HCT116 (cell line): Measurements from ENCODE around the gene FNBP1L. TPM values are rescaled to one million over a fixed set of nuclear protein-coding genes. Genes with fewer than 3 reads are reported as not detected.

Experiments used
- ATAC-seq: fragments of 200-7000 bp; cut with Tn5 transposase; 2 replicates; pipeline ENCODE4 v1.9.1; 2020; ENCODE audit warnings: mild to moderate bottlenecking, moderate library complexity
- BruUV-seq: library from RNA; stranded (reverse); fragments of 400-500 nt; replicated peaks from 2 replicates; lab custom pipeline; 2021; lab: Mats Ljungman, UMichigan
- CTCF ChIA-PET: fragments of 300-600 bp; sonication (Branson Sonifier 250); formaldehyde crosslinking; loops from one replicate; lab custom pipeline; 2021; ENCODE audit warnings: antibody characterized with exemption; lab: Charles Lee
- POLR2A ChIA-PET: fragments of 300-600, 350-600 bp; sonication (Branson Sonifier 250); formaldehyde crosslinking; loops from one replicate; lab custom pipeline; 2021; ENCODE audit warnings: antibody characterized with exemption; lab: Charles Lee
- RAD21 ChIA-PET, 2 experiments: fragments of 300-600 bp; sonication (Branson Sonifier 250); formaldehyde crosslinking; loops; one replicate each; lab custom pipeline; 2023; ENCODE audit warnings: low total read pairs in 2 of 2; ENCODE audit not compliant: uncharacterized antibody in 2 of 2, unreplicated experiment in 2 of 2, low non-redundant PET in 1 of 2; lab: Charles Lee
- DNase-seq: peaks from one replicate; pipeline ENCODE4 v3.0.0-alpha.2; 2010; ENCODE audit warnings: low read depth, low spot score
- H2AFZ ChIP-seq: fragments of 200-600 bp; shearing (Covaris generic), sonication (generic); 2 replicates; pipeline ENCODE4 v1.6.1; 2017; ENCODE audit warnings: low read depth, mixed run types, mixed read lengths, antibody characterized with exemption, low read length; ENCODE audit not compliant: poor library complexity, severe bottlenecking
- H3K27ac ChIP-seq: 2 replicates; pipeline ENCODE4 v1.5.1; 2012; ENCODE audit warnings: low read depth, low read length
- H3K27me3 ChIP-seq: fragments of 200-600 bp; sonication (generic); 2 replicates; pipeline ENCODE4 v1.6.1; 2016; ENCODE audit warnings: mixed run types, low read length, mixed read lengths; ENCODE audit not compliant: insufficient read depth
- H3K36me3 ChIP-seq, 2 experiments: fragments of 200-500 bp in 1 of 2; fragments of 200-600 bp in 1 of 2; sonication (Bioruptor generic) in 1 of 2; sonication (generic) in 1 of 2; 2 replicates each; pipeline versions ENCODE4 v1.5.1 to v1.6.1; 2014 to 2016; ENCODE audit warnings: low read length in 2 of 2, inconsistent platforms in 1 of 2, mixed read lengths in 1 of 2, mixed run types in 1 of 2; ENCODE audit not compliant: insufficient read depth in 2 of 2, control insufficient read depth in 1 of 2
- H3K4me1 ChIP-seq, 2 experiments: fragments of 200-600 bp in 1 of 2; sonication (generic) in 1 of 2; 2 replicates each; pipeline versions ENCODE4 v1.5.1 to v1.6.1; 2012 to 2017; ENCODE audit warnings: low read length in 2 of 2, inconsistent platforms in 1 of 2, mild to moderate bottlenecking in 1 of 2, mixed read lengths in 1 of 2, mixed run types in 1 of 2, moderate library complexity in 1 of 2; ENCODE audit not compliant: insufficient read depth in 2 of 2, control insufficient read depth in 1 of 2
- H3K4me2 ChIP-seq: fragments of 200-600 bp; sonication (generic); 2 replicates; pipeline ENCODE4 v1.6.1; 2017; ENCODE audit warnings: mixed run types, low read length, mixed read lengths
- H3K4me3 ChIP-seq, 2 experiments: fragments of 200-600 bp in 1 of 2; sonication (generic) in 1 of 2; replicated peaks in 1 of 2; 2 replicates each; pipeline ENCODE4 v1.5.1; 2011 to 2016; ENCODE audit warnings: low read length in 2 of 2, control low read depth in 1 of 2, low read depth in 1 of 2, mild to moderate bottlenecking in 1 of 2, mixed read lengths in 1 of 2, mixed run types in 1 of 2
- H3K79me2 ChIP-seq: fragments of 200-600 bp; sonication (generic); 2 replicates; pipeline ENCODE4 v1.6.1; 2017; ENCODE audit warnings: mild to moderate bottlenecking, mixed run types, low read length, moderate library complexity, mixed read lengths; ENCODE audit not compliant: insufficient read depth
- H3K9ac ChIP-seq: fragments of 200-600 bp; sonication (generic); 2 replicates; pipeline ENCODE4 v1.6.1; 2016; ENCODE audit warnings: low read length, mixed read lengths
- H3K9me2 ChIP-seq: fragments of 200-600 bp; sonication (generic), shearing (Covaris generic); 2 replicates; pipeline ENCODE4 v1.6.1; 2017; ENCODE audit warnings: mixed run types, mild to moderate bottlenecking, moderate library complexity; ENCODE audit not compliant: insufficient read depth
- H3K9me3 ChIP-seq, 2 experiments: fragments of 200-500 bp in 1 of 2; fragments of 200-600 bp in 1 of 2; sonication (Bioruptor generic) in 1 of 2; sonication (generic) in 1 of 2; 2 replicates each; pipeline ENCODE4 v1.6.1; 2014 to 2017; ENCODE audit warnings: low read length in 2 of 2, mixed read lengths in 2 of 2, inconsistent platforms in 1 of 2, low read depth in 1 of 2, mild to moderate bottlenecking in 1 of 2, mixed run types in 1 of 2, moderate library complexity in 1 of 2; ENCODE audit not compliant: control insufficient read depth in 1 of 2, insufficient read depth in 1 of 2
- H4K20me1 ChIP-seq: fragments of 200-600 bp; sonication (generic), shearing (Covaris generic); 2 replicates; pipeline ENCODE4 v1.6.1; 2017; ENCODE audit warnings: mixed run types, mild to moderate bottlenecking, moderate library complexity; ENCODE audit not compliant: insufficient read depth
- ELF1 ChIP-seq: IDR thresholded peaks from 2 replicates; pipeline ENCODE4 v1.6.1; 2012; ENCODE audit warnings: low read depth, borderline replicate concordance
- JUND ChIP-seq: IDR thresholded peaks from 2 replicates; pipeline ENCODE4 v1.6.1; 2012
- RAD21 ChIP-seq: IDR thresholded peaks from 2 replicates; pipeline ENCODE4 v1.6.1; 2012; ENCODE audit warnings: low read depth, mild to moderate bottlenecking
- SIN3A ChIP-seq: IDR thresholded peaks from 2 replicates; pipeline ENCODE4 v1.6.1; 2012; ENCODE audit warnings: low read depth
- ZFX ChIP-seq: fragments of 450-650 bp; IDR thresholded peaks from 2 replicates; pipeline ENCODE4 v1.6.1; 2017
- intact Hi-C: fragments of 100-400 bp; cut with micrococcal nuclease; formaldehyde crosslinking; loops from 2 replicates; pipeline ENCODE4 v1.10.0; 2022
- total RNA-seq: library from RNA; stranded (reverse); gene quantifications from one replicate; pipeline ENCODE4 v1.2.1, GENCODE V29; 2021; ENCODE audit not compliant: unreplicated experiment

The FNBP1L gene
- total RNA-seq, 1 experiment from 2014 or later: 26.1 TPM

DNA sequence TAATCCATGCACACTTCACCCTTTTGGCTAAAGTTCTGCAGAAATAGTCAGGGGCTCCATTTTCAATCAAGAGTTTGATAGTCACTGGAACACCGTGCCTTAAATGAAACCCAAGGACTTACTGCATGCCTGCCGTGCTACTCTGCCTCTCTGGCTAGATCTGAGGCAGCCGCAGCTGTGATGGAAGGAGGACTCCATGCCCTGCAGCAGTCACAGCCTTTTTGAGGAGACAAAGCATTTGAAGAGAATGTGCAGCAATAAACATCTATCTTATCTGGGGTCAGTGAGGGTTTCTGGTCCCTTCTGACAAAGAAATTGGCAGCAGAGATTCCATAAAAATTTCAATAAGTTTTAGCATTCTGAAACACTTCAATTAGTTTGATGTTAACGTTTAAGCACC, 155.7 kb downstream of the FNBP1L start:
- H3K9me2 ChIP-seq: no peaks in the 10 kb centered on the region
- no TSS peak for BruUV-seq
- H3K4me1 ChIP-seq: peaks cover 5 to 42% of the 10 kb centered on the region in 2 experiments; a peak in 3 of 4 replicates
- H2AFZ ChIP-seq: no peak overlapping the region
- peaks cover 22% of the 10 kb centered on the region; the same call in 1 of the 2 replicates for H4K20me1 ChIP-seq
- H3K27ac ChIP-seq: no peak overlapping the region
- intact Hi-C loops: no loop called here
- H3K79me2 ChIP-seq: peaks cover 99% of the 10 kb centered on the region
- no peaks in the 10 kb centered on the region for H3K27me3 ChIP-seq
- no peak overlapping the region for H3K4me3 ChIP-seq
- ChIA-PET POLR2A (interaction anchor here (0.6 kb wide), 1 partner anchor 262 kb away, joined by 3 read pairs; no protein-coding TSS in a partner anchor), CTCF (no interaction called here)
- no peak for DNase-seq
- no peaks in the 10 kb centered on the region for H3K9me3 ChIP-seq
- no peak overlapping the region for H3K4me2 ChIP-seq
- ATAC-seq: no peak
- no peak for TF ChIP-seq JUND
- TF ChIP-seq SIN3A: no peak
- TF ChIP-seq ZFX: no peak
- TF ChIP-seq ELF1: no peak
- TF ChIP-seq RAD21: no peak
- TF ChIP-seq, all 23 proteins: peak for 0
- no peaks in the 10 kb centered on the region; a peak in 1 of 4 replicates for H3K36me3 ChIP-seq
- RAD21 ChIA-PET: no interaction called here
- no peak overlapping the region for H3K9ac ChIP-seq

Other genes starting within 250 kb of the FNBP1L start
- 73.8 TPM for gene DR1, start 102.2 kb upstream of the FNBP1L start, total RNA-seq
- gene BCAR3, start 233.7 kb downstream of the FNBP1L start, total RNA-seq: 24.5 TPM